WTC11 (cell line): Measurements from ENCODE around the gene BRIX1. TPM values are rescaled to one million over a fixed set of nuclear protein-coding genes. Genes with fewer than 3 reads are reported as not detected.

Experiments used
- ATAC-seq: fragments of 200-7000 bp; cut with Tn5 transposase; 2 replicates; pipeline ENCODE4 v1.10.0; 2021; ENCODE audit warnings: mild to moderate bottlenecking, moderate library complexity
- CTCF ChIA-PET: fragments of 300-600 bp; sonication (Branson Sonifier 250); formaldehyde crosslinking; loops from one replicate; lab custom pipeline; 2021; ENCODE audit warnings: antibody characterized with exemption; lab: Charles Lee
- POLR2A ChIA-PET: fragments of 350-600 bp; sonication (Branson Sonifier 250); formaldehyde crosslinking; loops from one replicate; lab custom pipeline; 2021; ENCODE audit warnings: antibody characterized with exemption; lab: Charles Lee
- DNase-seq: peaks from one replicate; pipeline ENCODE4 v3.0.0; 2021; ENCODE audit warnings: low spot score
- H3K27ac Mint-ChIP-seq: 2 replicates; pipeline ENCODE4 v1.8.0; 2021; ENCODE audit warnings: mixed read lengths
- H3K27me3 Mint-ChIP-seq: 2 replicates; pipeline ENCODE4 v1.8.0; 2021; ENCODE audit warnings: low read depth, mild to moderate bottlenecking, moderate library complexity, mixed read lengths
- H3K36me3 Mint-ChIP-seq: 2 replicates; pipeline ENCODE4 v1.8.0; 2021; ENCODE audit warnings: mixed read lengths
- H3K4me1 Mint-ChIP-seq: 2 replicates; pipeline ENCODE4 v1.8.0; 2022; ENCODE audit warnings: mixed read lengths
- H3K4me3 Mint-ChIP-seq: 2 replicates; pipeline ENCODE4 v1.8.0; 2021; ENCODE audit warnings: mild to moderate bottlenecking, moderate library complexity, mixed read lengths
- H3K9me3 Mint-ChIP-seq: 2 replicates; pipeline ENCODE4 v1.8.0; 2021; ENCODE audit warnings: mixed read lengths
- ATF2 ChIP-seq: sonication (generic); formaldehyde crosslinking; IDR thresholded peaks from 2 replicates; pipeline ENCODE4 v1.8.1; 2022; ENCODE audit warnings: low read depth, missing genetic modification reagents, borderline replicate concordance
- CREB1 ChIP-seq: sonication (generic); formaldehyde crosslinking; IDR thresholded peaks from 2 replicates; pipeline ENCODE4 v1.8.0; 2023; ENCODE audit warnings: mild to moderate bottlenecking, missing genetic modification reagents
- CREM ChIP-seq: sonication (generic); formaldehyde crosslinking; IDR thresholded peaks from 2 replicates; pipeline ENCODE4 v1.8.1; 2022; ENCODE audit warnings: mild to moderate bottlenecking, missing genetic modification reagents, moderate library complexity
- ELF4 ChIP-seq: sonication (generic); formaldehyde crosslinking; IDR thresholded peaks from 2 replicates; pipeline ENCODE4 v1.8.1; 2022; ENCODE audit warnings: low read depth, mild to moderate bottlenecking, moderate library complexity, missing genetic modification reagents
- ERG ChIP-seq: fragments of 250-450 bp; sonication (Bioruptor Pico); IDR thresholded peaks from 2 replicates; pipeline ENCODE4 v1.8.0; 2021; ENCODE audit warnings: mild to moderate bottlenecking
- GABPB1 ChIP-seq: sonication (generic); formaldehyde crosslinking; IDR thresholded peaks from 2 replicates; pipeline ENCODE4 v1.8.1; 2023; ENCODE audit warnings: mild to moderate bottlenecking, missing genetic modification reagents
- HMGA2 ChIP-seq: fragments of 250-450 bp; sonication (Bioruptor Pico); IDR thresholded peaks from 2 replicates; pipeline ENCODE4 v1.4.0; 2021; ENCODE audit warnings: mild to moderate bottlenecking, moderate library complexity
- IRF2 ChIP-seq: sonication (generic); formaldehyde crosslinking; IDR thresholded peaks from 2 replicates; pipeline ENCODE4 v1.8.0; 2022; ENCODE audit warnings: low read depth, missing genetic modification reagents, borderline replicate concordance
- NFE2L1 ChIP-seq: sonication (generic); formaldehyde crosslinking; IDR thresholded peaks from 2 replicates; pipeline ENCODE4 v1.8.1; 2023; ENCODE audit warnings: missing genetic modification reagents
- NR2C2 ChIP-seq: sonication (generic); formaldehyde crosslinking; IDR thresholded peaks from 2 replicates; pipeline ENCODE4 v1.8.0; 2022; ENCODE audit warnings: mild to moderate bottlenecking, missing genetic modification reagents
- OVOL2 ChIP-seq: fragments of 250-450 bp; sonication (Bioruptor Pico); IDR thresholded peaks from 2 replicates; pipeline ENCODE4 v1.9.0; 2021; ENCODE audit warnings: mild to moderate bottlenecking, borderline replicate concordance
- PRRX2 ChIP-seq: fragments of 250-450 bp; sonication (Bioruptor Pico); IDR thresholded peaks from 2 replicates; pipeline ENCODE4 v1.8.0; 2021; ENCODE audit warnings: mild to moderate bottlenecking
- TEAD4 ChIP-seq: sonication (generic); formaldehyde crosslinking; IDR thresholded peaks from 2 replicates; pipeline ENCODE4 v1.8.0; 2022; ENCODE audit warnings: mild to moderate bottlenecking, missing genetic modification reagents
- ZBTB21 ChIP-seq: sonication (generic); formaldehyde crosslinking; IDR thresholded peaks from 2 replicates; pipeline ENCODE4 v1.8.1; 2023; ENCODE audit warnings: mild to moderate bottlenecking, missing genetic modification reagents, borderline replicate concordance
- ZNF425 ChIP-seq: fragments of 250-450 bp; sonication (Bioruptor Pico); conservative IDR thresholded peaks from 2 replicates; pipeline ENCODE4 v1.9.0; 2021; ENCODE audit warnings: mild to moderate bottlenecking
- total RNA-seq: library from RNA; stranded (reverse); gene quantifications from 3 replicates; pipeline ENCODE4 v1.2.3, GENCODE V29; 2021
- TF ChIP-seq, protein P1 (sequence below): sonication (generic); formaldehyde crosslinking; IDR thresholded peaks from 2 replicates; pipeline ENCODE4 v1.8.0; 2022; ENCODE audit warnings: mild to moderate bottlenecking, missing genetic modification reagents
- TF ChIP-seq, protein P2 (sequence below): sonication (generic); formaldehyde crosslinking; IDR thresholded peaks from 2 replicates; pipeline ENCODE4 v1.8.1; 2022; ENCODE audit warnings: mild to moderate bottlenecking, moderate library complexity, missing genetic modification reagents
- TF ChIP-seq, protein P3 (sequence below): sonication (generic); formaldehyde crosslinking; conservative IDR thresholded peaks from 2 replicates; pipeline ENCODE4 v1.8.1; 2023; ENCODE audit warnings: mild to moderate bottlenecking, low read depth, missing genetic modification reagents, moderate library complexity
- TF ChIP-seq, protein P4 (sequence below): sonication (generic); formaldehyde crosslinking; IDR thresholded peaks from 2 replicates; pipeline ENCODE4 v1.8.0; 2023; ENCODE audit warnings: missing genetic modification reagents

Gene BRIX1
- total RNA-seq, 1 experiment from 2014 or later = 57.3 TPM

DNA sequence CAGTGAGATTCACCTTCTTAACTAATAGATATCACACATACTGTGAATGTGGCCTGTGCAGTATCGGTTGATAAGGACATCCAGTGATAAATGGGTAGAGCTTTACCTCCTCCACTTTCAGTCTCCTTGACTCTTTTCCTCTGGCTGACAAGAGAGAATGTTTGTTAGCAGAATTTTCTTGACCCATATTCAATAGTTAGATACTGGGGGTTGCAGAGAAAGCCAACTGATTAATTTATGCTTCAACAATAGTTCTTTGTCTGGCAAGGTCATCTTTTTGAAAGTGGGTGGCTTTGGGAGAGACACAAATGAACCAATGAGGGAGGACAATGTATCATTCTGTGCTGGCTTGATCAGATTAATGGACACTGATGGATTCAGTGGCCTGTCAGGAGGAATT lies 46.3 kb upstream of the BRIX1 start:
- TF ChIP-seq, protein P1, sequence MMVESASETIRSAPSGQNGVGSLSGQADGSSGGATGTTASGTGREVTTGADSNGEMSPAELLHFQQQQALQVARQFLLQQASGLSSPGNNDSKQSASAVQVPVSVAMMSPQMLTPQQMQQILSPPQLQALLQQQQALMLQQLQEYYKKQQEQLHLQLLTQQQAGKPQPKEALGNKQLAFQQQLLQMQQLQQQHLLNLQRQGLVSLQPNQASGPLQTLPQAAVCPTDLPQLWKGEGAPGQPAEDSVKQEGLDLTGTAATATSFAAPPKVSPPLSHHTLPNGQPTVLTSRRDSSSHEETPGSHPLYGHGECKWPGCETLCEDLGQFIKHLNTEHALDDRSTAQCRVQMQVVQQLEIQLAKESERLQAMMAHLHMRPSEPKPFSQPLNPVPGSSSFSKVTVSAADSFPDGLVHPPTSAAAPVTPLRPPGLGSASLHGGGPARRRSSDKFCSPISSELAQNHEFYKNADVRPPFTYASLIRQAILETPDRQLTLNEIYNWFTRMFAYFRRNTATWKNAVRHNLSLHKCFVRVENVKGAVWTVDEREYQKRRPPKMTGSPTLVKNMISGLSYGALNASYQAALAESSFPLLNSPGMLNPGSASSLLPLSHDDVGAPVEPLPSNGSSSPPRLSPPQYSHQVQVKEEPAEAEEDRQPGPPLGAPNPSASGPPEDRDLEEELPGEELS (CRISPR knock-in tag) = no peak
- TF ChIP-seq, protein P2, sequence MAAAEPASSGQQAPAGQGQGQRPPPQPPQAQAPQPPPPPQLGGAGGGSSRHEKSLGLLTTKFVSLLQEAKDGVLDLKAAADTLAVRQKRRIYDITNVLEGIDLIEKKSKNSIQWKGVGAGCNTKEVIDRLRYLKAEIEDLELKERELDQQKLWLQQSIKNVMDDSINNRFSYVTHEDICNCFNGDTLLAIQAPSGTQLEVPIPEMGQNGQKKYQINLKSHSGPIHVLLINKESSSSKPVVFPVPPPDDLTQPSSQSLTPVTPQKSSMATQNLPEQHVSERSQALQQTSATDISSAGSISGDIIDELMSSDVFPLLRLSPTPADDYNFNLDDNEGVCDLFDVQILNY (CRISPR knock-in tag) = no peak
- TF ChIP-seq IRF2 = no peak
- TF ChIP-seq OVOL2 = no peak
- Mint-ChIP-seq H3K27me3 (no peaks in the 10 kb centered on the region), H3K9me3 (no peaks in the 10 kb centered on the region), H3K4me1 (peaks cover 38% of the 10 kb centered on the region), H3K36me3 (no peaks in the 10 kb centered on the region; the same call in 1 of the 2 replicates), H3K4me3 (no peak overlapping the region), H3K27ac (no peak overlapping the region)
- no peak for ATAC-seq
- DNase-seq = no peak
- ChIA-PET POLR2A (interaction anchor here (1.2 kb wide), 1 partner anchor 30 kb away, joined by 4 read pairs; no protein-coding TSS in a partner anchor), CTCF (no interaction called here)

DNA sequence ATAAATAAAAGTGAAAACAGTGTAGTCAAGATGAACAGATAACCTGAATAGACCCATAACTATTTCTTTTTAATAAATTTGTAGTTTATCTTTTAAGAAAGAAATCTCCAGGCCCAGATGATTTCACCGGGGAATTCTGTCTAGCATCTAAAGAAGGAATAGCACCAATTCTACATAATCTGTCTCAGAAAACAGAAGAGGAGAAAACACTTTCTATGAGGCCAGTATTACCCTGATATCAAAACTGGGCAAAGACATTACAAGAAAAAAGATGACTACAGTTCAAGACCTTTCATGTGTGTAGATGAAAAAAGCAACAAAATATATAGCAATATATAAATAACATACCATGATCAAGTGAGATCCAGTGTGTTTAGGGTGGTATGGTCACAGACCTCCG lies 45.1 kb upstream of the BRIX1 start:
- TF ChIP-seq, protein P3, sequence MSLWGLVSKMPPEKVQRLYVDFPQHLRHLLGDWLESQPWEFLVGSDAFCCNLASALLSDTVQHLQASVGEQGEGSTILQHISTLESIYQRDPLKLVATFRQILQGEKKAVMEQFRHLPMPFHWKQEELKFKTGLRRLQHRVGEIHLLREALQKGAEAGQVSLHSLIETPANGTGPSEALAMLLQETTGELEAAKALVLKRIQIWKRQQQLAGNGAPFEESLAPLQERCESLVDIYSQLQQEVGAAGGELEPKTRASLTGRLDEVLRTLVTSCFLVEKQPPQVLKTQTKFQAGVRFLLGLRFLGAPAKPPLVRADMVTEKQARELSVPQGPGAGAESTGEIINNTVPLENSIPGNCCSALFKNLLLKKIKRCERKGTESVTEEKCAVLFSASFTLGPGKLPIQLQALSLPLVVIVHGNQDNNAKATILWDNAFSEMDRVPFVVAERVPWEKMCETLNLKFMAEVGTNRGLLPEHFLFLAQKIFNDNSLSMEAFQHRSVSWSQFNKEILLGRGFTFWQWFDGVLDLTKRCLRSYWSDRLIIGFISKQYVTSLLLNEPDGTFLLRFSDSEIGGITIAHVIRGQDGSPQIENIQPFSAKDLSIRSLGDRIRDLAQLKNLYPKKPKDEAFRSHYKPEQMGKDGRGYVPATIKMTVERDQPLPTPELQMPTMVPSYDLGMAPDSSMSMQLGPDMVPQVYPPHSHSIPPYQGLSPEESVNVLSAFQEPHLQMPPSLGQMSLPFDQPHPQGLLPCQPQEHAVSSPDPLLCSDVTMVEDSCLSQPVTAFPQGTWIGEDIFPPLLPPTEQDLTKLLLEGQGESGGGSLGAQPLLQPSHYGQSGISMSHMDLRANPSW (CRISPR knock-in tag) = no peak
- no peak for TF ChIP-seq GABPB1 (CRISPR knock-in tag)
- no peak for TF ChIP-seq ZBTB21 (CRISPR knock-in tag)
- no peak for TF ChIP-seq CREM (CRISPR knock-in tag)
- TF ChIP-seq ZNF425 = no peak
- TF ChIP-seq TEAD4 (CRISPR knock-in tag) = no peak
- TF ChIP-seq, all 79 proteins: peak for 0
- peaks cover 6% of the 10 kb centered on the region for H3K9me3 Mint-ChIP-seq

DNA sequence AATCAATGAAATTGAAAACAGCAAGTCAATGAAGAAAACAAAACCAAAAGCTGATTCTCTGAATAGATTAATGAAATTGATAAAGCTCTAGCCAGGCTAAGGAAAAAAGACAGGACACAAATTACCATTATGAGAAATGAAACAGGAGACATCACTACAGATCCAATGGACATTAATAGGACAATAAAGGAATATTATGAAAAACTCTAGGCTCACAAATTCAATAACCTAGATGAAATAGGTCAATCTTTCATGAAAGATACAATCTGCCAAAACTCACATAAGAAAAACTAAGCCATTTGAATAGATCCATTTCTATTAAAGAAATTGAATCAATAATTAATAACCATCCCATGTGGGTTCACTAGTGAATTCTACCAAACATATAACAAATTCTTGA lies 39.2 kb upstream of the BRIX1 start:
- TF ChIP-seq HMGA2 (CRISPR knock-in tag) = no peak
- TF ChIP-seq NR2C2 (CRISPR knock-in tag) = no peak
- no peak for TF ChIP-seq NFE2L1
- no peak for TF ChIP-seq ATF2 (CRISPR knock-in tag)
- no peak for TF ChIP-seq CREB1 (CRISPR knock-in tag)
- TF ChIP-seq ELF4 (CRISPR knock-in tag) = no peak
- TF ChIP-seq, protein P4, sequence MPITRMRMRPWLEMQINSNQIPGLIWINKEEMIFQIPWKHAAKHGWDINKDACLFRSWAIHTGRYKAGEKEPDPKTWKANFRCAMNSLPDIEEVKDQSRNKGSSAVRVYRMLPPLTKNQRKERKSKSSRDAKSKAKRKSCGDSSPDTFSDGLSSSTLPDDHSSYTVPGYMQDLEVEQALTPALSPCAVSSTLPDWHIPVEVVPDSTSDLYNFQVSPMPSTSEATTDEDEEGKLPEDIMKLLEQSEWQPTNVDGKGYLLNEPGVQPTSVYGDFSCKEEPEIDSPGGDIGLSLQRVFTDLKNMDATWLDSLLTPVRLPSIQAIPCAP = no peak
- TF ChIP-seq PRRX2 (CRISPR knock-in tag) = no peak
- no peak for TF ChIP-seq ERG
- no peak overlapping the region for H3K4me3 Mint-ChIP-seq
- no peaks in the 10 kb centered on the region for H3K27me3 Mint-ChIP-seq
- H3K9me3 Mint-ChIP-seq = peaks cover 40% of the 10 kb centered on the region
- no peak for DNase-seq
- no peak for ATAC-seq
- no peak overlapping the region for H3K27ac Mint-ChIP-seq
- CTCF ChIA-PET = no interaction called here
- H3K4me1 Mint-ChIP-seq = peaks cover 4% of the 10 kb centered on the region; the same call in 1 of the 2 replicates
- POLR2A ChIA-PET = interaction anchor here (0.6 kb wide), 1 partner anchor 39 kb away, joined by 3 read pairs; the partner anchor contains the start of genes BRIX1 and RAD1
- peaks cover 27% of the 10 kb centered on the region for H3K36me3 Mint-ChIP-seq

More for the DNA sequence above, 45.1 kb upstream of the BRIX1 start:
- H3K27ac Mint-ChIP-seq = no peak overlapping the region
- peaks cover 27% of the 10 kb centered on the region for H3K4me1 Mint-ChIP-seq
- DNase-seq (no peak), ATAC-seq (no peak)
- peaks cover 5% of the 10 kb centered on the region for H3K36me3 Mint-ChIP-seq
- no peaks in the 10 kb centered on the region for H3K27me3 Mint-ChIP-seq
- no peak overlapping the region for H3K4me3 Mint-ChIP-seq
- CTCF ChIA-PET = no interaction called here
- POLR2A ChIA-PET = no interaction called here
